ENCODE results near the gene TNPO1. TPM values are rescaled to one million over a fixed set of nuclear protein-coding genes. Genes with fewer than 3 reads are reported as not detected.

The TNPO1 gene
- total and polyA plus RNA-seq, 2 of the 13 experiments (the other 11 are each of a cell fraction or from before 2014, with no cell fraction given) = 26.7 to 123 TPM

- WGBS (ENCODE audit: low lambda C conversion rate) = 4% methylated on average over 1 of the region's 1 CpG
- no peaks in the 10 kb centered on the region for H3K4me1 ChIP-seq (ENCODE audit: insufficient read depth, low read length)
- no peak for FAIRE-seq
- H2AFZ ChIP-seq (ENCODE audit: low read length) = no peak overlapping the region
- in situ Hi-C loops (cut with HindIII; ENCODE audit: extremely low pct_ligation_motif_present, low pct_unique_long_range_greater_than_20kb) (no loop called here), intact Hi-C loops (cut with micrococcal nuclease; ENCODE audit: unreplicated experiment) (no loop called here)
- ChIA-PET POLR2A (no interaction called here), CTCF (ENCODE audit: low intra/inter-chr PET ratio, low total read pairs) (no interaction called here)
- H3K4me3 ChIP-seq (replicated peaks in 1 of 3; ENCODE audit: insufficient read depth in 1 of 3, low read depth in 2 of 3, low read length in 3 of 3) = no peak overlapping the region
- H3K79me2 ChIP-seq (ENCODE audit: insufficient read depth, low read length) = no peaks in the 10 kb centered on the region
- no peaks in the 10 kb centered on the region for H4K20me1 ChIP-seq (ENCODE audit: insufficient read depth, low read length)
- H3K9ac ChIP-seq (ENCODE audit: insufficient read depth, low read depth, low read length) = no peak overlapping the region
- no peaks in the 10 kb centered on the region for H3K27me3 ChIP-seq (ENCODE audit: control insufficient read depth in 1 of 2, insufficient read depth in 2 of 2, low read length in 2 of 2)
- DNase-seq (ENCODE audit: low spot score) = no peak
- peaks cover 7% of the 10 kb centered on the region; the same call in 1 of the 2 replicates for H3K9me3 ChIP-seq (ENCODE audit: low read length)
- no peak overlapping the region for H3K27ac ChIP-seq (ENCODE audit: extremely low read length, insufficient read depth, low read length)
- H3K4me2 ChIP-seq (ENCODE audit: low read depth, low read length) = no peak overlapping the region
- TF ChIP-seq MAFF (IDR thresholded peaks at IDR 0.05; ENCODE audit: low read depth, low read length) = peak; percentile 97
- no peak for TF ChIP-seq SMYD3 (CRISPR knock-in tag; IDR thresholded peaks at IDR 0.05)
- no peak for TF ChIP-seq ZNF703 (CRISPR knock-in tag; IDR thresholded peaks at IDR 0.05; ENCODE audit: borderline replicate concordance)
- TF ChIP-seq MAFK (conservative IDR thresholded peaks at IDR 0.05 in 1 of 2, IDR thresholded peaks at IDR 0.05 in 1 of 2; ENCODE audit: low read length in 2 of 2) = peak; percentile 93 to 98
- ATAC-seq = no peak
- no TSS peak for BruUV-seq (replicated peaks)
- no peaks in the 10 kb centered on the region for H3K36me3 ChIP-seq (replicated peaks in 1 of 2; ENCODE audit: control insufficient read depth in 1 of 2, insufficient read depth in 2 of 2, low read length in 2 of 2)
Observed at GRCh38 chr5:72784129-72784528, 32.3 kb upstream of the TNPO1 start.

- no peak overlapping the region for H3K27ac ChIP-seq (ENCODE audit: extremely low read length, insufficient read depth, low read length)
- H4K20me1 ChIP-seq (ENCODE audit: insufficient read depth, low read length) = no peaks in the 10 kb centered on the region
- no peaks in the 10 kb centered on the region for H3K36me3 ChIP-seq (replicated peaks in 1 of 2; ENCODE audit: control insufficient read depth in 1 of 2, insufficient read depth in 2 of 2, low read length in 2 of 2)
- H3K9me3 ChIP-seq (ENCODE audit: low read length) = no peaks in the 10 kb centered on the region
- no peaks in the 10 kb centered on the region for H3K4me1 ChIP-seq (ENCODE audit: insufficient read depth, low read length)
- FAIRE-seq (no peak), ATAC-seq (no peak), DNase-seq (ENCODE audit: low spot score) (no peak)
- no peak overlapping the region for H3K4me2 ChIP-seq (ENCODE audit: low read depth, low read length)
- H2AFZ ChIP-seq (ENCODE audit: low read length) = no peak overlapping the region
- ChIA-PET CTCF (ENCODE audit: low intra/inter-chr PET ratio, low total read pairs) (no interaction called here), POLR2A (no interaction called here)
- H3K4me3 ChIP-seq (replicated peaks in 1 of 3; ENCODE audit: insufficient read depth in 1 of 3, low read depth in 2 of 3, low read length in 3 of 3) = no peak overlapping the region
- no peak overlapping the region for H3K9ac ChIP-seq (ENCODE audit: insufficient read depth, low read depth, low read length)
- intact Hi-C loops (cut with micrococcal nuclease; ENCODE audit: unreplicated experiment) = no loop called here
- no TSS peak for BruUV-seq (replicated peaks)
- no peaks in the 10 kb centered on the region for H3K79me2 ChIP-seq (ENCODE audit: insufficient read depth, low read length)
- H3K27me3 ChIP-seq (ENCODE audit: control insufficient read depth in 1 of 2, insufficient read depth in 2 of 2, low read length in 2 of 2) = no peaks in the 10 kb centered on the region
- in situ Hi-C loops (cut with HindIII; ENCODE audit: extremely low pct_ligation_motif_present, low pct_unique_long_range_greater_than_20kb) = no loop called here
- no peak for TF ChIP-seq DMTF1 (CRISPR knock-in tag; IDR thresholded peaks at IDR 0.05)
- TF ChIP-seq ESRRA (CRISPR knock-in tag; IDR thresholded peaks at IDR 0.05; ENCODE audit: low read depth) = no peak
- no peak for TF ChIP-seq TAF1 (CRISPR knock-in tag; IDR thresholded peaks at IDR 0.05)
Observed at GRCh38 chr5:72785801-72786200, 30.7 kb upstream of the TNPO1 start.
